GM23248 (cell line): ENCODE measurements around the gene HOXA3. TPM values are rescaled to one million over a fixed set of nuclear protein-coding genes. Genes with fewer than 3 reads are reported as not detected.

Source experiments
- DNase-seq: peaks from one replicate; pipeline ENCODE4 v3.0.0-alpha.2; 2015
- H2AFZ ChIP-seq: fragments of 200-600 bp; sonication (generic); 2 replicates; pipeline ENCODE4 v1.6.1; 2016; ENCODE audit warnings: antibody characterized with exemption
- H3F3A ChIP-seq: fragments of 200-600 bp; sonication (generic); 2 replicates; pipeline ENCODE4 v1.6.1; 2016; ENCODE audit warnings: mild to moderate bottlenecking, antibody characterized with exemption, mixed run types; ENCODE audit not compliant: insufficient read depth
- H3K27ac ChIP-seq: fragments of 200-600 bp; sonication (generic); 2 replicates; pipeline ENCODE4 v1.5.1; 2016; ENCODE audit warnings: mild to moderate bottlenecking
- H3K27me3 ChIP-seq: fragments of 200-600 bp; sonication (generic); replicated peaks from 2 replicates; pipeline ENCODE4 v1.6.1; 2016; ENCODE audit warnings: mild to moderate bottlenecking; ENCODE audit not compliant: insufficient read depth
- H3K36me3 ChIP-seq: fragments of 200-600 bp; sonication (generic); 2 replicates; pipeline ENCODE4 v1.6.1; 2016; ENCODE audit warnings: low read depth, mild to moderate bottlenecking
- H3K4me1 ChIP-seq: fragments of 200-600 bp; sonication (generic); 2 replicates; pipeline ENCODE4 v1.6.1; 2016; ENCODE audit warnings: mild to moderate bottlenecking; ENCODE audit not compliant: insufficient read depth
- H3K4me2 ChIP-seq: fragments of 200-600 bp; sonication (generic); one replicate; pipeline ENCODE4 v1.6.1; 2016; ENCODE audit warnings: mild to moderate bottlenecking; ENCODE audit not compliant: unreplicated experiment
- H3K4me3 ChIP-seq: fragments of 200-600 bp; sonication (generic); 2 replicates; pipeline ENCODE4 v1.5.1; 2016; ENCODE audit warnings: mild to moderate bottlenecking
- H3K79me2 ChIP-seq: fragments of 200-600 bp; sonication (generic); 2 replicates; pipeline ENCODE4 v1.6.1; 2016; ENCODE audit warnings: mild to moderate bottlenecking; ENCODE audit not compliant: insufficient read depth
- H3K9ac ChIP-seq: fragments of 200-600 bp; sonication (generic); 2 replicates; pipeline ENCODE4 v1.6.1; 2016; ENCODE audit warnings: mild to moderate bottlenecking
- H3K9me2 ChIP-seq: fragments of 200-600 bp; sonication (generic); 2 replicates; pipeline ENCODE4 v1.6.1; 2016; ENCODE audit warnings: mixed run types, mild to moderate bottlenecking, moderate library complexity; ENCODE audit not compliant: insufficient read depth
- H3K9me3 ChIP-seq: fragments of 200-600 bp; sonication (generic); one replicate; pipeline ENCODE4 v1.6.1; 2017; ENCODE audit warnings: low read depth
- H4K20me1 ChIP-seq: fragments of 200-600 bp; sonication (generic); 2 replicates; pipeline ENCODE4 v1.6.0; 2016; ENCODE audit not compliant: insufficient read depth
- EZH2 ChIP-seq: fragments of 200-600 bp; sonication (generic); IDR thresholded peaks from 2 replicates; pipeline ENCODE4 v1.6.1; 2018; ENCODE audit warnings: antibody characterized with exemption, mild to moderate bottlenecking; ENCODE audit not compliant: insufficient read depth, poor library complexity, severe bottlenecking
- EZH2phosphoT487 ChIP-seq: fragments of 200-600 bp; sonication (generic); IDR thresholded peaks from 2 replicates; pipeline ENCODE4 v1.6.1; 2018; ENCODE audit warnings: antibody characterized with exemption, moderate library complexity, mild to moderate bottlenecking, low read depth; ENCODE audit not compliant: insufficient read depth
- whole genome bisulfite sequencing, 2 experiments: methylation state at CpG; one replicate each; pipeline ENCODE4 v1.1.6; 2015 to 2017; ENCODE audit warnings: low lambda C conversion rate in 2 of 2, low coverage in 1 of 2; ENCODE audit errors: missing lambda C conversion rate in 2 of 2; 5-methylcytosine and 5-hydroxymethylcytosine counted together
- in situ Hi-C: fragments of 300-500 bp; cut with MboI; formaldehyde crosslinking; loops from 2 replicates; pipeline ENCODE4 v1.15.0; 2020
- polyA plus RNA-seq: library from polyadenylated mRNA; unstranded; fragments of >200 nt; fragmentation: Nextera tagmentation; extraction: Ambion mirVana; gene quantifications from 2 replicates; pipeline ENCODE4 v1.2.1, GENCODE V29; 2016
- total RNA-seq: library from RNA; depleted of rRNA; stranded (reverse); fragments of >200 nt; shearing (Covaris generic); gene quantifications from 2 replicates; pipeline ENCODE4 v1.2.3, GENCODE V29; 2014

Gene HOXA3
- total and polyA plus RNA-seq, 2 experiments from 2014 or later, result 1.2 to 2.1 TPM

GRCh38 chr7:27115221-27116026 lies 37.0 kb downstream of the HOXA3 start:
- in situ Hi-C loops, result no loop called here
- Histone ChIP-seq H3K4me1 (peaks cover 7% of the 10 kb centered on the region; the same call in 1 of the 2 replicates), H3K9ac (no peak overlapping the region), H3K27ac (no peak overlapping the region), H3K9me3 (no peaks in the 10 kb centered on the region), H3K9me2 (no peaks in the 10 kb centered on the region), H3K4me3 (no peak overlapping the region), H3K4me2 (no peak overlapping the region), H4K20me1 (no peaks in the 10 kb centered on the region), H3K79me2 (no peaks in the 10 kb centered on the region), H2AFZ (no peak overlapping the region), H3K27me3 (no peaks in the 10 kb centered on the region), H3F3A (peaks cover 11% of the 10 kb centered on the region; the same call in 1 of the 2 replicates), H3K36me3 (no peaks in the 10 kb centered on the region)
- no peak for TF ChIP-seq EZH2phosphoT487
- TF ChIP-seq EZH2, result no peak
- peak; percentile 21 for DNase-seq
- 90 to 91% methylated on average over 45 of the region's 45 CpGs for WGBS, 2 experiments

DNA sequence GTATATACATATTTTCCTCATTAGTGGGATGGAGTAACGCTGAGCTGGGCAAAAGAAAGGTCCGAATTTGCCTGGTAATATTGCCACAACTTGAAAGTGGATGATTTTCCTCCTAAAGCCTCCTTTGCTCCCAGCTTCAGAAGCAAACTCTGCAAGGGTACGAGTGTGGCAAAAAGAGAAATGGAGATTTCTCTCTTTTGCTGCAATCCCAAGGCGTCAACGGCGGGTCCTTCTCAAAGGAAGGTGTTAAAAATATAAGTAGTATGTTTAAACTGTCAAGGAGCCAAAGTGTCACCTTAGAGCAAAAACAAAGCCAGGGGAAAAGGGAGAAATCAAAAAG lies 37.5 kb downstream of the HOXA3 start:
- Histone ChIP-seq H3F3A (peaks cover 11% of the 10 kb centered on the region; the same call in 1 of the 2 replicates), H3K9me3 (no peaks in the 10 kb centered on the region), H3K4me3 (no peak overlapping the region), H3K9me2 (no peaks in the 10 kb centered on the region), H3K9ac (no peak overlapping the region), H3K79me2 (no peaks in the 10 kb centered on the region), H2AFZ (no peak overlapping the region), H3K27me3 (no peaks in the 10 kb centered on the region), H3K27ac (no peak overlapping the region), H3K36me3 (no peaks in the 10 kb centered on the region), H4K20me1 (no peaks in the 10 kb centered on the region), H3K4me1 (peaks cover 7% of the 10 kb centered on the region; the same call in 1 of the 2 replicates), H3K4me2 (no peak overlapping the region)
- in situ Hi-C loops, result no loop called here
- no peak for TF ChIP-seq EZH2phosphoT487
- no peak for TF ChIP-seq EZH2
- no peak for DNase-seq
- WGBS, 2 experiments, result 97 to 98% methylated on average over 6 of the region's 6 CpGs

GRCh38 chr7:27113991-27114769 lies 38.2 kb downstream of the HOXA3 start:
- no peak overlapping the region for H2AFZ ChIP-seq

GRCh38 chr7:27112955-27113949 lies 39.1 kb downstream of the HOXA3 start:
- Histone ChIP-seq H3K4me1 (peaks cover 7% of the 10 kb centered on the region; the same call in 1 of the 2 replicates), H3K36me3 (no peaks in the 10 kb centered on the region)

More at GRCh38 chr7:27113991-27114769, 38.2 kb downstream of the HOXA3 start:
- Histone ChIP-seq H4K20me1 (no peaks in the 10 kb centered on the region), H3F3A (peaks cover 11% of the 10 kb centered on the region; the same call in 1 of the 2 replicates), H3K9me2 (no peaks in the 10 kb centered on the region), H3K27me3 (no peaks in the 10 kb centered on the region), H3K9me3 (no peaks in the 10 kb centered on the region), H3K36me3 (no peaks in the 10 kb centered on the region), H3K9ac (no peak overlapping the region), H3K4me1 (peaks cover 7% of the 10 kb centered on the region; the same call in 1 of the 2 replicates), H3K79me2 (no peaks in the 10 kb centered on the region), H3K4me2 (no peak overlapping the region), H3K4me3 (no peak overlapping the region), H3K27ac (no peak overlapping the region)
- WGBS, 2 experiments, result 31 to 35% methylated on average over 14 to 26 of the region's 26 CpGs
- no peak for TF ChIP-seq EZH2phosphoT487
- no peak for TF ChIP-seq EZH2
- DNase-seq, result peak; percentile 6
- in situ Hi-C loops, result no loop called here

More at GRCh38 chr7:27112955-27113949, 39.1 kb downstream of the HOXA3 start:
- H3K9me2 ChIP-seq, result no peaks in the 10 kb centered on the region
- WGBS, 2 experiments, result 79 to 89% methylated on average over 30 to 46 of the region's 57 CpGs
- H4K20me1 ChIP-seq, result no peaks in the 10 kb centered on the region
- no peak overlapping the region for H3K9ac ChIP-seq
- H2AFZ ChIP-seq, result no peak overlapping the region
- no peak overlapping the region for H3K27ac ChIP-seq
- no peaks in the 10 kb centered on the region for H3K79me2 ChIP-seq
- H3K27me3 ChIP-seq, result no peaks in the 10 kb centered on the region
- TF ChIP-seq EZH2, result no peak
- TF ChIP-seq EZH2phosphoT487, result no peak
- in situ Hi-C loops, result no loop called here
- peaks cover 11% of the 10 kb centered on the region; the same call in 1 of the 2 replicates for H3F3A ChIP-seq
- H3K4me3 ChIP-seq, result no peak overlapping the region
- H3K4me2 ChIP-seq, result no peak overlapping the region
- no peaks in the 10 kb centered on the region for H3K9me3 ChIP-seq
- DNase-seq, result no peak
